Ovary (tissue), 3 donors: ENCODE results near the gene DCAF15.
"Not testable (repeated sequence)": the region's sequence is repeated elsewhere in the genome, so short reads cannot be mapped to it uniquely, and the experiment has no call there.

Source experiments
- CTCF ChIP-seq, 3 donors: fragments of 450-650 bp in 2 of 3; fragments of 200-600 bp in 1 of 3; IDR thresholded peaks; one replicate each; pipeline versions ENCODE4 v1.5.1 to v1.8.0; 2016 to 2022; ENCODE audit warnings: antibody characterized with exemption in 3 of 3, mild to moderate bottlenecking in 1 of 3
- POLR2A ChIP-seq: fragments of 450-650 bp; IDR thresholded peaks from one replicate; pipeline ENCODE4 v1.6.1; 2017; ENCODE audit warnings: antibody characterized with exemption, mild to moderate bottlenecking, moderate library complexity
- donor health status: DM: no; HTN: no; CAD: no.

GRCh38 chr19:13971868-13972267 lies 19.6 kb downstream of the DCAF15 start:
- not testable (repeated sequence) for TF ChIP-seq CTCF (IDR thresholded peaks at IDR 0.05); POLR2A
